Fibroblast of the conjunctiva (primary cell): ENCODE results near the gene GPBP1.
"Not testable (repeated sequence)": the region's sequence is repeated elsewhere in the genome, so short reads cannot be mapped to it uniquely, and the experiment has no call there.

Experiments
- DNase-seq: peaks from one replicate; pipeline ENCODE4 v3.0.0-alpha.2; 2010; ENCODE audit warnings: low read depth

Gene GPBP1

DNA sequence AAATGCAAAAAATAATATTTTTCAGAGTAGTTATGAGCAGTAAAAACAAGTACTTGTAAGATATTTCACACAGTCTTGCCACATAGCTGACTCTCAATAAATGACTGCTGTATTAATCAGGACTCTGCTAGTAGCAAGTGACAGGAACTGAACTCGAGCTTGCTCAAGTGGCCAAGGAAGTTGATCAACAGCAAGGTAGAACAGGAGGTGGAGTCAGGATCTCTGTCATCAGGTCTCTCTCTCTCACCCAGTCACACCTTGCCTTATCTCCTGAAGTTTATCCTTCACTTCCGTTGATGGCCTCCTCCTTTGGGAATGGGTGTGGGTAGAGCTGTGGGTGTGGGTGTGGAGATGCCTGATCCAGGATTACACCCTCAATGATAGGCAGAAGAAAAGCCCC, 107.0 kb downstream of the GPBP1 start:
- DNase-seq, result no peak

DNA sequence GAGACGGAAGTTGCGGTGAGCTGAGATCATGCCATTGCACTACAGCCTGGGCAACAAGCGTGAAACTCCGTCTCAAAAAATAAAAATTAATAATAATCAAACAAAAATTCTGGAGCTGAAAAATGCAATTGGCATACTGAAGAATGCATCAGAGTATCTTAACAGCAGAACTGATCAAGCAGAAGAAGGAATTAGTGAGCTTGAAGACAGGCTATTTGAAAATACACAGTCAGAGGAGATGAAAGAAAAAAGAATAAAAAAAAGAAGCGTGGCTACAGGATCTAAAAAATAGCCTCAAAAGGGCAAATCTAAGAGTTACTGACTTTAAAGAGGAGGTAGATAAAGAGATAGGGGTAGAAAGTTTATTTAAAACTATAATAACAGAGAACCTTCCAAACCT, 111.2 kb downstream of the GPBP1 start:
- not testable (repeated sequence) for DNase-seq

DNA sequence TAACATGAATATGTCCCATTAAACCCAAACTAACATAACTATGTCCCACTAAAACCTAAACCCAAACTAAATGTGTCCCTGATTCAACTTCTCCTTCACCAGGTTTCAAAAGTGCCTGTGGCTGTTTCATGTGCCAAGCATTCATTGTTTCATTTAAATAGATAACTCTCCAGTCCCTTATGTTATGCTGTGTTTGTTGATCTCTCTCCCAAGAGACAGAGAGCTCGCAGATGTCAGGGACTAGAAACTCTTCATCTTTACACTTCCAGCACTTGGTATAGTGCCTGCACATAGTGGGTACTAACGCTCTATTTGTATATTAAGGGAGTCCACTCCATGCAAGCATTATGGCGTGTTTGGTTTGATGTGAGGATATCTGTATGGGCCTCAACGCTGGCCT, 118.0 kb downstream of the GPBP1 start:
- DNase-seq, result no peak

DNA sequence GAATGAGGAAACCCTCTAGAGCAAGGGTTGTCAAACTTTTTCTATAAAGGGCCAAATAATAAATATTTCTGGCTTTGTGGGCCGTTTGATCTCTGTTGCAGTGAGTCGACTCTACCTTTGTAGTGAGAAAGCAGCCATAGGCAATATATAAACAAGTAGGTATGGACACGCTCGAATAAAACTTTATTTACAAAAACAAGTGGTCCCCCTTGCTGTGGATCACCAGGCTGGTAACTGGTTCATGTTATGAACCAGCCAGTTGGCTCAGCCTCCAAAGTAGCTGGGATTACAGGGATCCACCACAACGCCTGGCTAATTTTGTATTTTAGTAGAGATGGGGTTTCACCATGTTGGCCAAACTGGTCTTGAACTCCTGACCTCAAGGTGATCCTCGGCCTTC, 118.5 kb downstream of the GPBP1 start:
- DNase-seq, result no peak

DNA sequence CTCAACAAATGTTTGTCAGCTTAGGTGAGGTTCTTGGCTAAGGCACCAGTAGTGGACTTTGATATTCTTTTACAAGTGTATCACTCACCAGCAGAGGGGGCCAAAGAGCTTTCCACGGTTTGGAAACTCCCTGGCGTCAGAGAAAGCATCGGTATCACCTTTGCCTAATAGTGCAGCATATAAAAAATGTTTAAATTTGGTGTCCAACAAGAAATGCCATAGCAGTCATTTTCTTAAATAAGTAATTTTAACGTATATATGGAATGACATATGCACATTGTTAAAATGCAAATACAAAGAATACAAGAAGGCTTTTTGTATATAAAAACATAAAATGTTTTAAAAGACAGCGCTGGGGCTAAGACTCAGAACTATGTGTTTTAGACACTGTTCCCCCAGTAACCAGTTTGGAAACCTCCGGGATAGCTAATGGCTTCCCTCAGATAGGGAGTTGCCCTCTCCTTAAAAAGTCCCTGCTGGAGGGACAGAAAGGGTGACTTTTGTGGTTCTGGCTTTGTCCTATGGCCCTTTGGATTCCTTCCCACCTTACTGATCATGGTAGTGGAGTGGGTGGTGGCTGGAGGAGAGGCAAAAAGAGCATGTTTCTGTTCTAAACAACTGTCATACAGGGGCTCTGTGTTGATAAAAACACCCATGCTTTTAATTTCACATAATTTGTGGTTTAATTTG, 124.6 kb downstream of the GPBP1 start:
- peak; percentile 77 for DNase-seq

DNA sequence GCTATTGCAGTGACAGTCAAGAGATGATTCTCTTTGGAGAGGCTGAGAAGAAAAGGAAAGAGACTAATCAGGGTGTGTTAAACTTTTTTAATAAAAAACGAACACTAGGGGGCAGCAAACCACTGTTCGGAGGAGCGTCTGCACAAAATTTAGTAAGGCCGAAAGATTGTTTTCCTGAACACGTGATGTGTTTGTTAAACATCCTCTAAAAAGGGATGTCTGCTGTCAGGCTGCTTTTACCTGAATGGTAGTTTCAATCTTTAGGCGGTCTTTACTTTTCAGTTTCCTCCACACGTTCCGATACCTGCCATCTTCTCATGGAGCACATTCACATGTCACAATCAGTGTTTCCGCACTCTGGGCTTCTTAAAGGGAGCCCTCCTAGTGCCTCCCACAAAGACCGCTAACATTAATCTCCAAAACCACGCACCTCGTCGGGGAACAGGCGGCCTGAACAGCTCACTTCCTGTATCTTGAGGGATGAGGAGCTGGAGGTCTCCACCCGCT, 125.2 kb downstream of the GPBP1 start:
- DNase-seq, result peak; percentile 73

DNA sequence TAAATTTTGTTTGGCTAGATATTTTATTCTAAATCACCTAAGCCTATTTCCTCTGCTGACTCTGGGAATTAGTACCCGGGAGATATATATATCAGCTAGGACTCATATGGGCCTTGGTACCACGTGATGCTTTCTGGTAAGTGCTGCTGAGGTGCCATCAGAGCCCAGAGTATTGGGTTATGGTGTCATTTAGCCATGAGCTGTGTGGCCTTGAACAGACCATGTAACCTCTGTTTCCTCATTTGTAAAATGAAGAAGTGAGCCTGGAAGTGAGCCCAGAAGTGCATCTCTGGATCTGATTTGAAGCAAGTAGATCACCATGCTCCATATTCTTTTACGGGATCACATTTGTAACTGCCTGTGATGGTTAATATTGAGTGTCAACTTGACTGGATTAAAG, 126.1 kb downstream of the GPBP1 start:
- no peak for DNase-seq

DNA sequence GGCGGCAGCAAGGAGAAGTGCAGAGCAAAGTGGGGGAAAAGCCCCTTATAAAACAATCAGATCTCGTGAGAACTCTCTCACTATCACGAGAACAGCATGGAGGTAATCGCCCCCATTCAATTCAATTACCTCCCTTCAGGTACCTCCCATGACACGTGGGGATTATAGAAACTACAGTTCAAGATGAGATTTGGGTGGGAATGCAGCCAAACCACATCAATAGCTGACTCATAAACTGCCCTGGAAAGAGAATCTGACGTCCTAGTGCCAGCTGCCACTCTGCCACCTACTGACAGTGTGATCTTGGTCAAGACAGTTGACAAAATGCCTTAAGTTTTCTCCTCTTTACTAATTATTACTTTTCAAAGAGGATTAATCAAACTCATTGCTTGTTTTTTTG, 128.3 kb downstream of the GPBP1 start:
- no peak for DNase-seq

DNA sequence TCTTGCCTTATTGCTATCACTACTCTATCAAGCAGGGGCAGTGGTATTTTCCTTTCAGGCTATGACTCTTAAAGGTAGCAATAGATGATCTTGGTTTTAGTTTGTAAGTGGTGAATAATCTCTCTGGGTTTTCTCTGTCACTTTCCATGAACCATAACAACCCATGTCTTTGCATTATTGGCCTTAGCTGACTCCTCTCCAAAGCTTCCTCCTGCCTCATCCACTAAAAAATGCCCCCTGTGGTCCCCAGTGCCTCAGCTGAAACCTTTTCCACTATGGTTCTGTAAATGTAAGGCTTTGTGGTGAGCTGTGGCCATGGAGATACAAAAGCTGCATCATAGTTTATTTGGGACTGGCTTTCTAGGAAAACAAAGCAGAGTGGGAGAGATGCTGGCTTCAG, 128.8 kb downstream of the GPBP1 start:
- no peak for DNase-seq

DNA sequence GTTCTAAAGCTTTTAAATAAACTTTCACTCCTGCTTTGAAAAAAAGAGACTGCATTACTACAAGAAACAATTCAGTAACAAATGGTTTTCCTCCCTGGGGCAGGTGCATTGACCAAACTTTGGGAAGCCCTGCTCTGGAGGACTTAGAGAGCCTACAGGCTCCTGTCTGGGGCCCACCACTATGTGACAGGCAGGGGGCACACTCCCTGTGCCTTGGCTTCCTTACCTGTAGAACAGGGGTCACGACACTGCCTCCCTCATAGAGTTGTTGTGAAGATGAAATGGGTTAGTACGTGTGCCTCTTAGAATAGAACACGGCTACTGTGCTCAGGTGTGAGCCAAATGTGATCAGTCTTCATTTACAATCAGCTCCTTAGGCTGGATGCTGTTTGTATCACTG, 130.1 kb downstream of the GPBP1 start:
- DNase-seq, result no peak

DNA sequence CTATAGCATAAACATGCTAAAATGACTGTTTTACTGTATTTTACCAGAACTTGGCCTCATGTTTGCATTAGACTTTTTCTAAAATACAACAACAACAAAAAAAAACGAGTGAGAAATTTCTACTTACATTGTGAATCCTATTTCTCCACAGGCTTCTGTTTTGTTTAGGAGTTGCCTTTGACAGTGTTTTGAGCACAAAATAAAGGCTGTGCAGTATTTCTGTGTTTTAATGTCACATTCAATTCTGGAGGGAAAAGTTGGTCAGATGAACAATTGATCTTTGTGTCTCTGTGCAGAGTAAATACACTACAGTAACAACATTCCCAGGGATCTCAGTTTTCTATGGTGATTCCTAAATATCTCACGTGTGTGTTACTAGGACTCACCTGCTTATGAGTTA, 131.1 kb downstream of the GPBP1 start:
- DNase-seq, result no peak

DNA sequence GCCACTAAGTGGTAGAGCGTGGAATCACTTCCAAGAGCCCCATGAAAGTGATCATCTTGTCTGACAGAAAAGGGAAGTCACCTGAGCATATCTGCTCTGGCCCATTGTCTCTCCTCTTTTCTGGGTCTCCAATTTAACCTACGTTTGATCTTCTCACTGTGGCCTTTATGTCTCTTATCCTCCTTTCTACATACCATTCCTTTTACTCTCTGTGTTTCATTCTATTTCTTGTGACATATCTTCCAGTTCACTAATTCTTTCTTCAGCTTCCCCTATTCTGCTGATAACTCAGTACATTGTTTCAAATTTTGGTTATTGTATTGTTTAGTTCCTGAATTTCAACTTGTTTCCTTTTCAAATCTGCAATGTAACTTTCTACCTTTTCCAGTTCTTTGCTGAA, 132.5 kb downstream of the GPBP1 start:
- DNase-seq, result no peak

DNA sequence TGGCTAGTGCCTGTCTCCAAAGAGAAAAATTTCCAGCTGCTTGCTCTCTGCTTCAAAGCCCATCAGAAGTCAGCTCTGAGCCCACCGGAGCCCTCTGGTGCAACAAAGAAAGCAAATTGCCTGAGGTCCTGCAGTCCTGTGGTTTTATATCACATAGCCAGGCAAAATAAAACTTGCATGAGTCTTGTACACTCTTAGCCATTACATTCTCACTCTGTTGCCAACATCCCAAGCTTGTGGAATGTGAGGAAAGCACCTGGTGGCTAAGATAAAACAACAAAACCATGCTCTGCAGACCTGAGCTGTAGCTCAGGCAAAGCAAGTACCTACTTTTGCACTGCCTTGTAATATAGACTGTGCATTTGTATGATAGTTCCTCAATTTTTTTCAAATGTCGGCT, 133.7 kb downstream of the GPBP1 start:
- no peak for DNase-seq

DNA sequence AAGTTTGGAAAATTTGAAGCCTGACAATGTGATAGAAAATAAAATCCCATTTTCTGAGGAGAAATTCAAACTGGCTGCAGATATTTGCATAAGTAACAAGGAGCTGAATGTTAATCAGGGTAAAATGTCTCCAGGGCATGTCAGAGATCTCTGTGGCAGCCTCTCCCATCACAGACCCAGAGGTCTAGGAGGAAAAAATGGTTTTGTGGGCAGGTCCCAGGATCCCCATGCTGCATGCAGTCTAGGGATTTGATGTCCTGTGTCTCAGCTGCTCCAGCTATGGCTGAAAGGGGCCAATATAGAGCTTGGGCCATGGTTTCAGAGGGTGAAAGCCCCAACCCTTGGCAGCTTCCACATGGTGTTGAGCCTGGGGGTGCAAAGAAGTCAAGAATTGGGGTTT, 135.2 kb downstream of the GPBP1 start:
- DNase-seq, result not testable (repeated sequence)

DNA sequence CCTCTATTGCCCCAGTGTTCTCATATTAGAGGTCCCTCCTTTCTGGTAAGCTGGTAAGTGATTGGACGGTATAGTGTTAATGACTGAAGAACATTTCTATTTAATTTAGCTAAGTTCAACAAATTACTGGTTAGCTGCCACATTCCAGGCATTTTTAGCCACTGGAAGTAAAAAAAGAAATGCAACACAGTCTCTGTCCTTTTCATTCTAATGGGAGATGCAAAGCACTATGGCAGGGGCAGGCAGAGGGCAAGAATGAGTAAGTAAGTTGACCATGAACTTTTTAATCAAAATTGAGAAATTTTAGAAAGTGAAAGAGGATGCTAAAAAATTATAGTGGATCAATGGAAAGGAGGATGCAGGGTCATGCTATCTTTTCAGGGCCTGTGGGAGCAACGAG, 137.4 kb downstream of the GPBP1 start:
- no peak for DNase-seq

DNA sequence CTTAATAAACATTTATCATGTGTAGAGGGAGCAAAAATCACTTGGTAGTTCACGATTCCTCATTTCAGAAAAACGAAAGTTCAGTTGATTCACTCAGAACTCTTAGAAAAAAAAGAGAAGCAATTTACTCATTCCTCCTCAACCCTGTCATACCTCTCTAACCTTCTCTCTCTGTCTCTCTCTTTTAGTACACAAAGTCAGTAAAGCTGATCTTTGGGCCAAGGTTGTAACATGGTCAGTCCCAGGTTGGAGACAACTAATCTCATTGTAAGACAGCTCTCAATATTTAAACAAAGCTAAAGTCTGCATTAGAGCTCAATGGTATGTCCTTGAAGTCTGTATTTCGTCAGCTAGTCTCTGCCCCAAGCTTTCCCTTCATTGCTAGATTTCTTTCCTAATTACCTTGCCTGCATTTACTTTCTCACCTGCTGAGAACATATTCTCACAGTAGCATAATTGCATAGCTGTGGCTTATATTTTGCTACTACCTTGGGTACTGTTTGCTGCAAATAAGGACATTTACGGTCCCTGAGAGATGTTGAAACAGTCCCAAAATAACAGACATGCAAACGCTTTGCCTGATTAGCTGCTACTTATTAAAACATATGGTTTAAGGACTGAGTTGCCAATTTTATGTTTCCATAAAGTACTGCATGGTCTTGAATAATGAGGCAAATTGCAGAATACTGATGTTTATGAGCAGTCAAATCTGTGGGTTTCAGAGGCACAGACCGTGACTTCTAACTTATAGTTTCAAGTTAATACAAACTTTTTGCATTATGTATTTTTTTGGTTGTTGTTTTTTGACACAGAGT, 138.3 kb downstream of the GPBP1 start:
- DNase-seq, result no peak

DNA sequence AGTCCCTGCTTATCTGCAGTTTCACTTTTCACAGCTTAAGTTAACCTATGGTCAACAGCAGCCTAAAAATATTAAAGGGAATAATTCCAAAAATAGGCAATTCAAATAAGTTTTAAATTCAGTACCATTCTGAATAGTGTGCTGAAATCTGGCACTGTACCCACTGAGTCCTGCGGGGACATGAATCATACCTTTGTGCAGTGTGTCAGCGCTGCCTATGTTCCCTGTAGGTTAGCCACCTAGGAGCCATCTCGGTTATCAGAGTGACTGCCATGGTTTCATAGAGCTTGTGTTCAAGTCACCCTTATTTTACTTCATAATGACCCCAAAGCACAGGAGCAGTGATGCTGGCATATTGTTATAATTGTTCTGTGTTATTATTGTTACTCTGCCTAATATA, 139.9 kb downstream of the GPBP1 start:
- DNase-seq, result no peak
